Measurements from ENCODE around the gene TUBGCP2. TPM values are rescaled to one million over a fixed set of nuclear protein-coding genes. Genes with fewer than 3 reads are reported as not detected.

The TUBGCP2 gene
- 37.5 to 46.8 TPM (median 45.3 TPM) in 5 replicates for total RNA-seq (2022; extraction: Qiagen RNA extraction)

GRCh38 chr10:133308421-133309099 lies at the start of gene TUBGCP2, which contains the start of gene ZNF511:
Gene TUBGCP2, minus strand, starts transcription at chr10:133308872. Its CDS starts 5,931 bp downstream, at chr10:133302941.
Gene ZNF511, plus strand, starts transcription at chr10:133308914. Its CDS starts 30 bp downstream, at chr10:133308944.

GRCh38 chr10:133357285-133358161 lies 48.9 kb upstream of the TUBGCP2 start, which contains the start of gene FUOM:
Gene FUOM, minus strand, starts transcription at chr10:133358019. Its CDS starts 12 bp downstream, at chr10:133358007.

GRCh38 chr10:133336577-133337369 lies 28.1 kb upstream of the TUBGCP2 start, which contains the start of gene CALY:
Gene CALY, minus strand, starts transcription at chr10:133336896. Its CDS starts 7,907 bp downstream, at chr10:133328989.

GRCh38 chr10:133276435-133277201 lies 32.1 kb downstream of the TUBGCP2 start, which contains the start of gene ADAM8:
Gene ADAM8, minus strand, starts transcription at chr10:133276868. Its CDS starts 51 bp downstream, at chr10:133276817.

GRCh38 chr10:133237588-133238465 lies 70.8 kb downstream of the TUBGCP2 start, which contains the start of gene VENTX:
Gene VENTX, plus strand, starts transcription at chr10:133237855. Its CDS starts 60 bp downstream, at chr10:133237915.

GRCh38 chr10:133230044-133230361 lies 78.7 kb downstream of the TUBGCP2 start, which contains the start of gene UTF1:
Gene UTF1, plus strand, starts transcription at chr10:133230217. Its CDS starts 72 bp downstream, at chr10:133230289.

Other genes starting within 250 kb of the TUBGCP2 start
- 0.05 to 0.16 TPM (median 0.09 TPM) in 4 of 5 replicates, not detected in the other for gene ADGRA1, start 220.9 kb downstream of the TUBGCP2 start, total RNA-seq (2022; extraction: Qiagen RNA extraction)
- 0.69 to 2.2 TPM (median 2.1 TPM) in 5 replicates for gene KNDC1, start 148.7 kb downstream of the TUBGCP2 start, total RNA-seq (2022; extraction: Qiagen RNA extraction)
- gene UTF1, start 78.7 kb downstream of the TUBGCP2 start, total RNA-seq (2022; extraction: Qiagen RNA extraction): 0.07 to 0.10 TPM in 2 of 5 replicates, not detected in the others
- not detected in 5 replicates for gene VENTX, start 71.0 kb downstream of the TUBGCP2 start, total RNA-seq (2022; extraction: Qiagen RNA extraction)
- 2.3 to 4.8 TPM (median 3.7 TPM) in 5 replicates for gene ADAM8, start 32.0 kb downstream of the TUBGCP2 start, total RNA-seq (2022; extraction: Qiagen RNA extraction)
- 57.1 to 78.5 TPM (median 74.2 TPM) in 5 replicates for gene ZNF511, start within 50 bp of the TUBGCP2 start, total RNA-seq (2022; extraction: Qiagen RNA extraction)
- 0.54 to 1.5 TPM (median 0.81 TPM) in 5 replicates for gene CALY, start 28.0 kb upstream of the TUBGCP2 start, total RNA-seq (2022; extraction: Qiagen RNA extraction)
- gene PRAP1, start 38.5 kb upstream of the TUBGCP2 start, total RNA-seq (2022; extraction: Qiagen RNA extraction): 0.13 to 0.36 TPM in 2 of 5 replicates, not detected in the others
- gene FUOM, start 49.1 kb upstream of the TUBGCP2 start, total RNA-seq (2022; extraction: Qiagen RNA extraction): 12.2 to 17.4 TPM (median 16.2 TPM) in 5 replicates
- 136 to 162 TPM (median 147 TPM) in 5 replicates for gene ECHS1, start 64.5 kb upstream of the TUBGCP2 start, total RNA-seq (2022; extraction: Qiagen RNA extraction)
- gene PAOX, start 70.4 kb upstream of the TUBGCP2 start, total RNA-seq (2022; extraction: Qiagen RNA extraction): 1.7 to 2.4 TPM (median 2.1 TPM) in 5 replicates
- gene MTG1, start 85.3 kb upstream of the TUBGCP2 start, total RNA-seq (2022; extraction: Qiagen RNA extraction): 40.7 to 55.1 TPM (median 54.1 TPM) in 5 replicates
- 0.17 to 0.36 TPM (median 0.26 TPM) in 5 replicates for gene SPRN, start 115.8 kb upstream of the TUBGCP2 start, total RNA-seq (2022; extraction: Qiagen RNA extraction)
- gene SCART1, start 145.1 kb upstream of the TUBGCP2 start, total RNA-seq (2022; extraction: Qiagen RNA extraction): 0.09 to 0.47 TPM (median 0.27 TPM) in 5 replicates
- gene CYP2E1, start 218.5 kb upstream of the TUBGCP2 start, total RNA-seq (2022; extraction: Qiagen RNA extraction): 0.14 to 0.39 TPM (median 0.25 TPM) in 5 replicates

All from A549 treated with CORT108297 at 1 μM for 4 hours (cell line).